Measurements from ENCODE around the gene WDR45B. TPM values are rescaled to one million over a fixed set of nuclear protein-coding genes. Genes with fewer than 3 reads are reported as not detected.

WDR45B gene
- total and polyA plus RNA-seq, 11 donors, result 23.5 to 60.7 (median 40.1) TPM

GRCh38 chr17:82683534-82683933 lies 35.3 kb upstream of the WDR45B start:
- WGBS, 4 donors, result 93 to 100% (median 96%) methylated on average over 1 of the region's 1 CpG

GRCh38 chr17:82681547-82681946 lies 33.3 kb upstream of the WDR45B start:
- H3K27me3 ChIP-seq, result no peaks in the 10 kb centered on the region
- peaks cover 0 to 8% (median 0%) of the 10 kb centered on the region in 9 donors for H3K36me3 ChIP-seq
- H3K27ac ChIP-seq, result no peak overlapping the region
- WGBS, 4 donors, result 95 to 97% (median 97%) methylated on average over 3 of the region's 3 CpGs
- no peak for ATAC-seq
- TF ChIP-seq, protein P1, sequence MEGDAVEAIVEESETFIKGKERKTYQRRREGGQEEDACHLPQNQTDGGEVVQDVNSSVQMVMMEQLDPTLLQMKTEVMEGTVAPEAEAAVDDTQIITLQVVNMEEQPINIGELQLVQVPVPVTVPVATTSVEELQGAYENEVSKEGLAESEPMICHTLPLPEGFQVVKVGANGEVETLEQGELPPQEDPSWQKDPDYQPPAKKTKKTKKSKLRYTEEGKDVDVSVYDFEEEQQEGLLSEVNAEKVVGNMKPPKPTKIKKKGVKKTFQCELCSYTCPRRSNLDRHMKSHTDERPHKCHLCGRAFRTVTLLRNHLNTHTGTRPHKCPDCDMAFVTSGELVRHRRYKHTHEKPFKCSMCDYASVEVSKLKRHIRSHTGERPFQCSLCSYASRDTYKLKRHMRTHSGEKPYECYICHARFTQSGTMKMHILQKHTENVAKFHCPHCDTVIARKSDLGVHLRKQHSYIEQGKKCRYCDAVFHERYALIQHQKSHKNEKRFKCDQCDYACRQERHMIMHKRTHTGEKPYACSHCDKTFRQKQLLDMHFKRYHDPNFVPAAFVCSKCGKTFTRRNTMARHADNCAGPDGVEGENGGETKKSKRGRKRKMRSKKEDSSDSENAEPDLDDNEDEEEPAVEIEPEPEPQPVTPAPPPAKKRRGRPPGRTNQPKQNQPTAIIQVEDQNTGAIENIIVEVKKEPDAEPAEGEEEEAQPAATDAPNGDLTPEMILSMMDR (IDR thresholded peaks at IDR 0.05), result no peak
- no peak for TF ChIP-seq POLR2A (IDR thresholded peaks at IDR 0.05)
- H3K4me3 ChIP-seq, result no peak overlapping the region
- intact Hi-C loops (cut with DNase I), result no loop called here
- H3K4me1 ChIP-seq, result peaks cover 0 to 3% (median 0%) of the 10 kb centered on the region in 12 donors
- H3K9me3 ChIP-seq, result peaks cover 0 to 16% (median 7%) of the 10 kb centered on the region in 12 donors
- DNase-seq, result no peak

More at GRCh38 chr17:82683534-82683933, 35.3 kb upstream of the WDR45B start:
- no peak overlapping the region for H3K27ac ChIP-seq
- DNase-seq, result no peak
- H3K4me3 ChIP-seq, result no peak overlapping the region
- no peak for TF ChIP-seq POLR2A (IDR thresholded peaks at IDR 0.05)
- TF ChIP-seq, protein P1 (IDR thresholded peaks at IDR 0.05), result no peak
- ATAC-seq, result no peak
- H3K27me3 ChIP-seq, result no peaks in the 10 kb centered on the region
- H3K4me1 ChIP-seq, result peaks cover 0 to 15% (median 0%) of the 10 kb centered on the region in 12 donors
- H3K36me3 ChIP-seq, result peaks cover 0 to 8% (median 0%) of the 10 kb centered on the region in 9 donors
- intact Hi-C loops (cut with DNase I), result no loop called here
- peaks cover 0 to 16% (median 7%) of the 10 kb centered on the region in 12 donors for H3K9me3 ChIP-seq

DNA sequence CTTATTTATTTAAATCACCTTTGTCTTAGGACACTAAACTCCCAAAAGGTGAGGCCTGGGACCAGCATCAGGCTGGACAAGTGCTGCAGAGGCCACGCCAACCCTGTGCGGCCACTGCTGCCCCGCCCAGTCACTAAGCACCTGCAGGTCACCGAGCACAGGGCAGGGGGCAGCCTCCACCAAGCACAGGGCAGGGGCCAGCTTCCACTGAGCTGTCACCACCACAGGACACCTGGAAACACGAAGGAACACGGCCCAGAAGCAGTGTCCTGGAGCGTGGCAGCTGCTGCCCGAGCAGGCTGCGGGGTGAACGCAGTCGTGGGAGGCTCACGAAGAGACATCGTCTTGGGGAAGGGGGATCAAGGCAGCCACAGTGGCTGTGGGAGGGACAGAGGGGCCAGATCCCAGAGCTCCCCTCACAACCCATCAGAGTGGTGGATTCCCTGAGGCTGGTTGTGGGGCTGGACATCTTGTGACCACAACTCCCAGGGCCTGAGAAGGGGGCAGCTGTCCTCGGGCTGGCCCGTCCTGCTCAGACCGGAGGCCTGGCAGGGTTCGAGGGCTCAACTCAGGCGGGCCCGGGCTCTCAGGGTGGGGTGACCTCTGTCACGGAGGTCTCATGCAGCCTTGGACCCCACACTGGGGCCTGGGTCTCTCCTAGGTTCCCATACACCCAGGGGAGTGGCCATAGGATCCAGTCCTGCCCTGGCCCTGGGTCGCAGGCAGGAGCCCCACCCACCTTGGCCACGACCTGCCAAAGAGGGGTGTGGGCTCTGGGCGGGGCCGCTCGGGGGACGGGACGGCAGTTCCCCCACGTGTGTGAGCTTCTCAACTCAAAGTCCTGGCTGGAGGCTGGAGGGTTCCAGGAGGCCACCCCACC lies 31.6 kb upstream of the WDR45B start:
- Histone ChIP-seq H3K36me3 (peaks cover 0 to 8% (median 0%) of the 10 kb centered on the region in 9 donors), H3K27ac (no peak overlapping the region), H3K9me3 (peaks cover 0 to 16% (median 7%) of the 10 kb centered on the region in 12 donors), H3K27me3 (no peaks in the 10 kb centered on the region), H3K4me3 (no peak overlapping the region), H3K4me1 (peaks cover 0 to 9% (median 0%) of the 10 kb centered on the region in 12 donors)
- DNase-seq (peak in 1 of 5 donors; percentile 13), ATAC-seq (peak in 1 of 4 donors; percentile 15)
- intact Hi-C loops (cut with DNase I), result loop anchor here in 2 of 10 donors (5.0 to 10.0 kb wide), 2 partner anchors 85 to 87 kb away; no protein-coding TSS in a partner anchor
- TF ChIP-seq, protein P1 (IDR thresholded peaks at IDR 0.05), result no peak
- TF ChIP-seq POLR2A (IDR thresholded peaks at IDR 0.05), result no peak
- WGBS, 4 donors, result 82 to 88% (median 85%) methylated on average over 25 to 28 of the region's 28 CpGs

GRCh38 chr17:82678265-82678891 lies 30.1 kb upstream of the WDR45B start:
- DNase-seq (peak in 1 of 5 donors; percentile 15), ATAC-seq (no peak)
- Histone ChIP-seq H3K9me3 (peaks cover 0 to 16% (median 7%) of the 10 kb centered on the region in 12 donors), H3K4me3 (no peak overlapping the region), H3K36me3 (no peaks in the 10 kb centered on the region), H3K27me3 (no peaks in the 10 kb centered on the region), H3K4me1 (peaks cover 0 to 10% (median 0%) of the 10 kb centered on the region in 12 donors), H3K27ac (no peak overlapping the region)
- 82 to 96% (median 93%) methylated on average over 14 of the region's 14 CpGs for WGBS, 4 donors
- TF ChIP-seq POLR2A (IDR thresholded peaks at IDR 0.05), result no peak
- TF ChIP-seq, protein P1 (IDR thresholded peaks at IDR 0.05), result no peak
- intact Hi-C loops (cut with DNase I), result loop anchor here in 2 of 10 donors (5.0 to 10.0 kb wide), 2 partner anchors 86 to 89 kb away; no protein-coding TSS in a partner anchor
